ENCODE data around the gene PRKN.

PRKN gene

GRCh38 chr6:162450358-162450757 is 277.2 kb downstream of the PRKN start:
- Histone ChIP-seq H3K4me1 (ENCODE audit: control insufficient read depth, insufficient read depth, low read length) (no peaks in the 10 kb centered on the region), H3K27ac (ENCODE audit: insufficient read depth, low read depth, low read length, poor library complexity, severe bottlenecking) (no peak overlapping the region), H3K36me3 (ENCODE audit: control insufficient read depth, insufficient read depth, low read length) (no peaks in the 10 kb centered on the region), H3K4me3 (ENCODE audit: insufficient read depth, low read depth, low read length) (no peak overlapping the region), H3K9me3 (ENCODE audit: control insufficient read depth, low read length) (no peaks in the 10 kb centered on the region), H3K27me3 (ENCODE audit: control insufficient read depth, insufficient read depth, low read length, poor library complexity, severe bottlenecking) (no peaks in the 10 kb centered on the region)
- 78 to 85% methylated on average over 9 of the region's 9 CpGs for WGBS, 2 experiments

DNA sequence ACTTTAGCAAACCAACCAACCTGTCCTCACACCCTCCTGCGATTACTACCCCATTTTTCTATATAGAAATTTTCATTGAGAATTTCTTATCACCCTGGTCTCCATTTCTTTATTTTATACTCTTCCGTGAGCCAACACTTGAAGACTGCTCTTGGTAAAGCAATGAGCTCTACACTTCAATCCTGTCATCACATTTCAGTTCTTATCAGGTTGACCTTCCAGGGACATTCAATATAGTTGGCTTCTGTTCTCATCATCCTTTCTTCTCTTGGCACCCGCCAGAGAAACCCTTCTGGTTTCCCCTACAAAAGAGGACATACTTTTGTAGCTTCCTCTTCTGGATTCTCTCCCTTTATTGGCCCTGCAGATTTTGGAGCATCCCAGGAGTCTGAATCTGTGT is 279.3 kb downstream of the PRKN start:
- Histone ChIP-seq H3K27ac (ENCODE audit: insufficient read depth, low read depth, low read length, poor library complexity, severe bottlenecking) (no peak overlapping the region), H3K4me3 (ENCODE audit: insufficient read depth, low read depth, low read length) (no peak overlapping the region), H3K9me3 (ENCODE audit: control insufficient read depth, low read length) (no peaks in the 10 kb centered on the region), H3K36me3 (ENCODE audit: control insufficient read depth, insufficient read depth, low read length) (no peaks in the 10 kb centered on the region), H3K27me3 (ENCODE audit: control insufficient read depth, insufficient read depth, low read length, poor library complexity, severe bottlenecking) (no peaks in the 10 kb centered on the region), H3K4me1 (ENCODE audit: control insufficient read depth, insufficient read depth, low read length) (no peaks in the 10 kb centered on the region)
- WGBS, 2 experiments: 95 to 96% methylated on average over 3 of the region's 3 CpGs

- Histone ChIP-seq H3K36me3 (ENCODE audit: control insufficient read depth, insufficient read depth, low read length) (no peaks in the 10 kb centered on the region), H3K27me3 (ENCODE audit: control insufficient read depth, insufficient read depth, low read length, poor library complexity, severe bottlenecking) (no peaks in the 10 kb centered on the region), H3K4me3 (ENCODE audit: insufficient read depth, low read depth, low read length) (no peak overlapping the region), H3K4me1 (ENCODE audit: control insufficient read depth, insufficient read depth, low read length) (no peaks in the 10 kb centered on the region), H3K9me3 (ENCODE audit: control insufficient read depth, low read length) (no peaks in the 10 kb centered on the region), H3K27ac (ENCODE audit: insufficient read depth, low read depth, low read length, poor library complexity, severe bottlenecking) (no peak overlapping the region)
- 88% methylated on average over 10 of the region's 10 CpGs for WGBS, 2 experiments
These were observed 284.5 kb downstream of the PRKN start for GRCh38 chr6:162443101-162443500.

GRCh38 chr6:162442687-162443086 is 284.9 kb downstream of the PRKN start:
- H3K27me3 ChIP-seq (ENCODE audit: control insufficient read depth, insufficient read depth, low read length, poor library complexity, severe bottlenecking): no peaks in the 10 kb centered on the region

DNA sequence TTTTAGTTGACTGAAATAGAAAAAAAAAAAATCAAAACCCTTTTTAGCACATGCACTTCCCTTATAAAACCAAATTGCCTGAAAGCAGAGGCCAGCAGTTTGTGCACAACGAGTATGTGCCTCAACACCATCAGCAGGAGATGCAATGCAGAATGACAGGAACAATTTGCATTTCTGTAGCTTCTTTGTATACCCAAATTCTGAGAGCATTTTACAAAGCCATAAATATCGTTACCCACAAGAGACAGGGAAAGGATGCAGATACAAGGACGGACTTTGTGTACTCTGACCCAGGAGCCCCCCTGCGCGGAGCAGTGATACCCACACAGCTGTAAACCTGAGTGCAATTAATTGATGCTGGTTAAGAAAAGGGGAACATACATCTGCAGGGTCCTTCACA is 285.6 kb downstream of the PRKN start:
- Histone ChIP-seq H3K4me1 (ENCODE audit: control insufficient read depth, insufficient read depth, low read length) (no peaks in the 10 kb centered on the region), H3K4me3 (ENCODE audit: insufficient read depth, low read depth, low read length) (no peak overlapping the region), H3K27me3 (ENCODE audit: control insufficient read depth, insufficient read depth, low read length, poor library complexity, severe bottlenecking) (no peaks in the 10 kb centered on the region), H3K9me3 (ENCODE audit: control insufficient read depth, low read length) (no peaks in the 10 kb centered on the region), H3K27ac (ENCODE audit: insufficient read depth, low read depth, low read length, poor library complexity, severe bottlenecking) (no peak overlapping the region), H3K36me3 (ENCODE audit: control insufficient read depth, insufficient read depth, low read length) (no peaks in the 10 kb centered on the region)
- WGBS, 2 experiments: 60 to 70% methylated on average over 5 of the region's 5 CpGs

More at GRCh38 chr6:162442687-162443086, 284.9 kb downstream of the PRKN start:
- Histone ChIP-seq H3K4me1 (ENCODE audit: control insufficient read depth, insufficient read depth, low read length) (no peaks in the 10 kb centered on the region), H3K36me3 (ENCODE audit: control insufficient read depth, insufficient read depth, low read length) (no peaks in the 10 kb centered on the region), H3K4me3 (ENCODE audit: insufficient read depth, low read depth, low read length) (no peak overlapping the region), H3K27ac (ENCODE audit: insufficient read depth, low read depth, low read length, poor library complexity, severe bottlenecking) (no peak overlapping the region), H3K9me3 (ENCODE audit: control insufficient read depth, low read length) (no peaks in the 10 kb centered on the region)
- WGBS, 2 experiments: 67 to 68% methylated on average over 6 of the region's 6 CpGs

DNA sequence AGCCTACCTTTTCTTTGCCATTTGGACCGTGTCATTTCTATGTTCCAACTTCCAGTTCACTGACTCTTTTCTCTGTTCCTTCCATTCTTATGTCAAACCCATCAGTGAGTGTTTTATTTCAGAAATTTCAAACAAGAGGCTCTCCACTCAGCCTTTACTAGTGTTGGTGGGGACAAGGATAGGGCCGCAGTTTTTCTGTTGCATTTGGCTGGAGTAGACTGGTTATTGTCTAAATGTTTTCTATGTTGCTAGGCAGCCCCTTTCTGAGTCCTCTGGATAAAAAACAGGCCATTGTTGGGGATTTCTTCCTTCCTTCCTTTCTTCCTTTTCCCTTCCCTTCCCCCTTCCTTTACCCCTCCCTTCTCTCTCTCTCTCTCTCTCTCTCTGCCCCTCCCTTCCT is 288.6 kb downstream of the PRKN start:
- WGBS, 2 experiments: 81 to 82% methylated on average over 2 of the region's 2 CpGs
- Histone ChIP-seq H3K4me3 (ENCODE audit: insufficient read depth, low read depth, low read length) (no peak overlapping the region), H3K27ac (ENCODE audit: insufficient read depth, low read depth, low read length, poor library complexity, severe bottlenecking) (peak overlapping the region; percentile 74), H3K36me3 (ENCODE audit: control insufficient read depth, insufficient read depth, low read length) (no peaks in the 10 kb centered on the region), H3K9me3 (ENCODE audit: control insufficient read depth, low read length) (no peaks in the 10 kb centered on the region), H3K4me1 (ENCODE audit: control insufficient read depth, insufficient read depth, low read length) (no peaks in the 10 kb centered on the region), H3K27me3 (ENCODE audit: control insufficient read depth, insufficient read depth, low read length, poor library complexity, severe bottlenecking) (no peaks in the 10 kb centered on the region)

DNA sequence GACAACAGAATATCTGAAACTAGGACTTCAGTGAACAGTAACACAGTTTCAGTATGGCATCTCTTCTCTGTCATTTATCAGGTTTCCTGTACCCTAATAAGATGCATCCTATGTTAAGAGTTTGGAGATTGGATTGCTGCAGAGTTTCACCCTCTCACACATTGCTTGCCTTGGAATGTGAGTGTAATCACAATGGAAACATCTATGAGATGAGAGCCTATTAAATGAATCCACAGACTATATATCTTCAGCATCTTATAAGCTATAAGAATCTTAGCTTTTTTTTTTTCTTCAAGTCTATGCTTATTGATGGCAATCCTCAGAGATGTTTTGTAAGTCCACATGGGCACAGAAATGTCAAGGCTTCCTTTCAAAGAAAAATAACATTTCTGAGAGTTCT is 292.5 kb downstream of the PRKN start:
- H3K36me3 ChIP-seq (ENCODE audit: control insufficient read depth, insufficient read depth, low read length): no peaks in the 10 kb centered on the region
- H3K27ac ChIP-seq (ENCODE audit: insufficient read depth, low read depth, low read length, poor library complexity, severe bottlenecking): no peak overlapping the region
- H3K4me1 ChIP-seq (ENCODE audit: control insufficient read depth, insufficient read depth, low read length): no peaks in the 10 kb centered on the region
- no peaks in the 10 kb centered on the region for H3K27me3 ChIP-seq (ENCODE audit: control insufficient read depth, insufficient read depth, low read length, poor library complexity, severe bottlenecking)
- H3K9me3 ChIP-seq (ENCODE audit: control insufficient read depth, low read length): no peaks in the 10 kb centered on the region
- H3K4me3 ChIP-seq (ENCODE audit: insufficient read depth, low read depth, low read length): no peak overlapping the region

GRCh38 chr6:162421004-162421403 is 306.6 kb downstream of the PRKN start:
- H3K4me1 ChIP-seq (ENCODE audit: control insufficient read depth, insufficient read depth, low read length): no peaks in the 10 kb centered on the region
- H3K36me3 ChIP-seq (ENCODE audit: control insufficient read depth, insufficient read depth, low read length): no peaks in the 10 kb centered on the region
- 93% methylated on average over 4 of the region's 4 CpGs for WGBS, 2 experiments
- H3K27me3 ChIP-seq (ENCODE audit: control insufficient read depth, insufficient read depth, low read length, poor library complexity, severe bottlenecking): no peaks in the 10 kb centered on the region
- no peak overlapping the region for H3K27ac ChIP-seq (ENCODE audit: insufficient read depth, low read depth, low read length, poor library complexity, severe bottlenecking)
- H3K9me3 ChIP-seq (ENCODE audit: control insufficient read depth, low read length): no peaks in the 10 kb centered on the region
- no peak overlapping the region for H3K4me3 ChIP-seq (ENCODE audit: insufficient read depth, low read depth, low read length)

DNA sequence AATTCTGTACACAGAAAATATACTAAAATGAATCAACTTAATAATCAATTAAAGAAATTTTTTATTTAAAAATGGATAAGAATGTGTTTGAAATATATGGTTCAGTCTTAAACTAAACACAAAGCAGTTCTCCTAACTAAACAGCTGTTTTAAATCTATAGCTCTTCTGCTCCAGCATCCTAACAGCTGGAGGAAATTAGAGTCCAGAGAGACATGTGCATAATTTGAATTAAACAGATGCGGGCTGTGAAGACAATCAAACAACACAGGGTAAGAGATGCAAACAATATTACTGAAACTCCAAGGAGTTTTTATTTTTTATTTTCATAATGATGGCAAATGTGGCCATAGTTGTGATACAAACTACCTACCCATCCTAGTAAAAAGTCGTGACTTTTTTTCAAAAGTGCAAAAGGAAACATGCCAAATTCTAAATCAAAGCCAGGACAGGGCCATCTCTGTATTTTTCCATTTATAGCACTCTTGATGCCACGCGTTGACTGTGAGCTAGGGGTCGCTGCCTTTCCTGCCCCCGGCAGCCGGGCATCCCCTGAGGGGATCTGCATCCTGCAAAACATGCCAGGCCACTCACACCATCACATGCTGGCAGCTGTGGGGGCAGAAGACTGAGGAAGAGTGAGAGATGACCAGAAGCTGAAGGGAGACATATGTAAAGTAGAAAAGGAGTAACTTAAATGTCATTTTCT is 310.6 kb downstream of the PRKN start:
- H3K27me3 ChIP-seq (ENCODE audit: control insufficient read depth, insufficient read depth, low read length, poor library complexity, severe bottlenecking): no peaks in the 10 kb centered on the region
- H3K9me3 ChIP-seq (ENCODE audit: control insufficient read depth, low read length): no peaks in the 10 kb centered on the region
- H3K4me3 ChIP-seq (ENCODE audit: insufficient read depth, low read depth, low read length): no peak overlapping the region
- no peak overlapping the region for H3K27ac ChIP-seq (ENCODE audit: insufficient read depth, low read depth, low read length, poor library complexity, severe bottlenecking)
- 88 to 96% methylated on average over 7 of the region's 7 CpGs for WGBS, 2 experiments
- peaks cover 3% of the 10 kb centered on the region for H3K4me1 ChIP-seq (ENCODE audit: control insufficient read depth, insufficient read depth, low read length)
- no peaks in the 10 kb centered on the region for H3K36me3 ChIP-seq (ENCODE audit: control insufficient read depth, insufficient read depth, low read length)

DNA sequence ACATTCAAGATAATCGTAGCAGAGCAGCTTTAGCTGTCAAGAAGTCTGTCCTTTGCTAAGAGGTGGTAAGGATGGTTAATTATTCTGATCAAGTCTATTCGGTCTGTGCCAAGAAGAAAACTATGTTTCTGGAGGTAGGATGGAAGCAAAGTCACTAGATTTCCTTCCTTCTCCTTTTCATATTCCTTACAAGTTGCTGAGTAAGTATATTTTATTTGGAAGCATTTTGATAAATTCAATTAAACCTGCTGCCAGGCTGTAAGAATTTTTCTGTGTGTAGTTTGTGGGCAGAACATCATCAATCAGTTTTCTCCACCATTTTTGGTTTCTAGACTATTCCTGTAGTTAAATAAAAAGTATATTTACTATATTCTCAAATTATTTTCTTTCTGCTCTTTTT is 311.3 kb downstream of the PRKN start:
- Histone ChIP-seq H3K4me1 (ENCODE audit: control insufficient read depth, insufficient read depth, low read length) (peaks cover 9% of the 10 kb centered on the region), H3K27me3 (ENCODE audit: control insufficient read depth, insufficient read depth, low read length, poor library complexity, severe bottlenecking) (no peaks in the 10 kb centered on the region), H3K27ac (ENCODE audit: insufficient read depth, low read depth, low read length, poor library complexity, severe bottlenecking) (no peak overlapping the region), H3K36me3 (ENCODE audit: control insufficient read depth, insufficient read depth, low read length) (no peaks in the 10 kb centered on the region), H3K4me3 (ENCODE audit: insufficient read depth, low read depth, low read length) (no peak overlapping the region), H3K9me3 (ENCODE audit: control insufficient read depth, low read length) (no peaks in the 10 kb centered on the region)
- 96 to 97% methylated on average over 2 of the region's 2 CpGs for WGBS, 2 experiments
